Type B pancreatic cell (in vitro differentiated cells): Measurements from ENCODE around the gene HM13. TPM values are rescaled to one million over a fixed set of nuclear protein-coding genes. Genes with fewer than 3 reads are reported as not detected.

ENCODE experiments used
- DNase-seq: peaks from one replicate; pipeline ENCODE4 v3.0.0; 2021; ENCODE audit warnings: mixed read lengths; ENCODE audit not compliant: unreplicated experiment; ENCODE audit errors: extremely low spot score
- H3K27ac Mint-ChIP-seq: 2 replicates; pipeline ENCODE4 v1.8.0; 2021; ENCODE audit warnings: mild to moderate bottlenecking, mixed read lengths
- H3K27me3 Mint-ChIP-seq: 2 replicates; pipeline ENCODE4 v1.8.0; 2021; ENCODE audit warnings: mixed read lengths
- H3K36me3 Mint-ChIP-seq: 2 replicates; pipeline ENCODE4 v1.8.0; 2021; ENCODE audit warnings: mixed read lengths
- H3K4me1 Mint-ChIP-seq: one replicate; pipeline ENCODE4 v1.8.0; 2021; ENCODE audit warnings: mixed read lengths; ENCODE audit not compliant: unreplicated experiment
- H3K4me3 Mint-ChIP-seq: 2 replicates; pipeline ENCODE4 v1.8.0; 2021; ENCODE audit warnings: mild to moderate bottlenecking, mixed read lengths
- H3K9me3 Mint-ChIP-seq: 2 replicates; pipeline ENCODE4 v1.8.0; 2021; ENCODE audit warnings: mixed read lengths
- CTCF ChIP-seq: fragments of 200-600 bp; sonication (generic); conservative IDR thresholded peaks from 2 replicates; pipeline ENCODE4 v1.5.0; 2021; ENCODE audit warnings: antibody characterized with exemption, mild to moderate bottlenecking
- total RNA-seq: library from RNA; stranded (reverse); gene quantifications from 2 replicates; pipeline ENCODE4 v1.2.1, GENCODE V29; 2021; ENCODE audit warnings: low replicate concordance

The HM13 gene
- total RNA-seq, 1 donor from 2014 or later, result 246 TPM

- TF ChIP-seq CTCF, result no peak
- DNase-seq, result no peak
- H3K27ac Mint-ChIP-seq, result peak overlapping the region; percentile 95
- no peaks in the 10 kb centered on the region for H3K27me3 Mint-ChIP-seq
- H3K4me3 Mint-ChIP-seq, result peak overlapping the region; percentile 52
- H3K36me3 Mint-ChIP-seq, result peaks cover 15% of the 10 kb centered on the region
- H3K9me3 Mint-ChIP-seq, result no peaks in the 10 kb centered on the region
- peaks cover 55% of the 10 kb centered on the region for H3K4me1 Mint-ChIP-seq
These were observed 53.9 kb downstream of the HM13 start for GRCh38 chr20:31568041-31568731.

- Mint-ChIP-seq H3K9me3 (no peaks in the 10 kb centered on the region), H3K27me3 (no peaks in the 10 kb centered on the region), H3K36me3 (peaks cover 16% of the 10 kb centered on the region), H3K4me3 (peak overlapping the region; percentile 52), H3K27ac (peak overlapping the region; percentile 95), H3K4me1 (peaks cover 57% of the 10 kb centered on the region)
- DNase-seq, result no peak
- TF ChIP-seq CTCF, result no peak
These were observed 54.5 kb downstream of the HM13 start for GRCh38 chr20:31568773-31569162.

- H3K27me3 Mint-ChIP-seq, result no peaks in the 10 kb centered on the region
- peak; percentile 99 for TF ChIP-seq CTCF
- H3K9me3 Mint-ChIP-seq, result no peaks in the 10 kb centered on the region
- H3K27ac Mint-ChIP-seq, result peak overlapping the region; percentile 95
- peak overlapping the region; percentile 51 for H3K4me3 Mint-ChIP-seq
- DNase-seq, result peak; percentile 86
- peaks cover 14% of the 10 kb centered on the region for H3K36me3 Mint-ChIP-seq
- peaks cover 63% of the 10 kb centered on the region for H3K4me1 Mint-ChIP-seq
These were observed 55.1 kb downstream of the HM13 start for GRCh38 chr20:31569163-31570020.

GRCh38 chr20:31570021-31570463 lies 55.8 kb downstream of the HM13 start:
- H3K4me3 Mint-ChIP-seq, result peak overlapping the region; percentile 51
- peaks cover 63% of the 10 kb centered on the region for H3K4me1 Mint-ChIP-seq
- TF ChIP-seq CTCF, result no peak

GRCh38 chr20:31570735-31571617 lies 56.7 kb downstream of the HM13 start:
- DNase-seq, result no peak
- peaks cover 8% of the 10 kb centered on the region for H3K36me3 Mint-ChIP-seq
- H3K27ac Mint-ChIP-seq, result peak overlapping the region; percentile 95
- H3K4me1 Mint-ChIP-seq, result peaks cover 59% of the 10 kb centered on the region
- H3K9me3 Mint-ChIP-seq, result no peaks in the 10 kb centered on the region
- TF ChIP-seq CTCF, result no peak
- no peaks in the 10 kb centered on the region for H3K27me3 Mint-ChIP-seq
- H3K4me3 Mint-ChIP-seq, result peak overlapping the region; percentile 78

More at GRCh38 chr20:31570021-31570463, 55.8 kb downstream of the HM13 start:
- H3K9me3 Mint-ChIP-seq, result no peaks in the 10 kb centered on the region
- no peak for DNase-seq
- peak overlapping the region; percentile 95 for H3K27ac Mint-ChIP-seq
- H3K36me3 Mint-ChIP-seq, result peaks cover 12% of the 10 kb centered on the region
- no peaks in the 10 kb centered on the region for H3K27me3 Mint-ChIP-seq
